Transverse colon (tissue), 4 donors: ENCODE measurements around the gene UVRAG. TPM values are rescaled to one million over a fixed set of nuclear protein-coding genes. Genes with fewer than 3 reads are reported as not detected.

Experiments used
- DNase-seq: peaks from one replicate; pipeline ENCODE4 v3.0.0-alpha.2; 2019
- H3K27ac ChIP-seq, 4 donors: fragments of 200-600 bp; sonication (generic); 2 replicates each; pipeline ENCODE4 v1.5.1; 2016 to 2018; ENCODE audit warnings: inconsistent platforms in 4 of 4
- H3K27me3 ChIP-seq: fragments of 200-600 bp; sonication (generic); 2 replicates; pipeline ENCODE4 v1.5.1; 2017; ENCODE audit warnings: inconsistent platforms
- H3K36me3 ChIP-seq, 4 donors: fragments of 200-600 bp; sonication (generic); 2 replicates each; pipeline ENCODE4 v1.5.1; 2017 to 2019; ENCODE audit warnings: inconsistent platforms in 4 of 4
- H3K4me1 ChIP-seq, 4 donors: fragments of 200-600 bp; sonication (generic); 2 replicates each; pipeline ENCODE4 v1.5.1; 2017 to 2020; ENCODE audit warnings: inconsistent platforms in 4 of 4
- H3K4me3 ChIP-seq, 4 donors: fragments of 200-600 bp; sonication (generic); 1 replicate in 1 of 4; 2 replicates in 3 of 4; pipeline versions ENCODE4 v1.5.1 to v1.6.1; 2017 to 2019; ENCODE audit warnings: inconsistent platforms in 4 of 4
- H3K9me3 ChIP-seq, 2 donors: fragments of 200-600 bp; sonication (generic); 2 replicates each; pipeline ENCODE4 v1.5.1; 2017 to 2019; ENCODE audit warnings: inconsistent platforms in 2 of 2
- CTCF ChIP-seq, 5 experiments: fragments of 200-600 bp in 3 of 5; fragments of 450-650 bp in 2 of 5; sonication (generic) in 3 of 5; IDR thresholded peaks; 1 replicate in 2 of 5; 2 replicates in 3 of 5; pipeline ENCODE4 v1.5.1; 2016 to 2017; ENCODE audit warnings: antibody characterized with exemption in 5 of 5, inconsistent platforms in 3 of 5, mild to moderate bottlenecking in 2 of 5, moderate library complexity in 1 of 5
- EP300 ChIP-seq: sonication (generic); formaldehyde crosslinking; IDR thresholded peaks from one replicate; pipeline ENCODE4 v1.6.1; 2017; ENCODE audit warnings: antibody characterized with exemption, low read depth
- POLR2A ChIP-seq: fragments of 450-650 bp; IDR thresholded peaks from one replicate; pipeline ENCODE4 v1.6.1; 2016; ENCODE audit warnings: antibody characterized with exemption, mild to moderate bottlenecking, moderate library complexity
- POLR2AphosphoS5 ChIP-seq, 3 donors: sonication (generic); formaldehyde crosslinking; IDR thresholded peaks; one replicate each; pipeline ENCODE4 v1.6.1; 2016; ENCODE audit warnings: antibody characterized with exemption in 3 of 3
- WGBS, 2 donors: methylation state at CpG; one replicate each; pipeline ENCODE4 v1.1.5; 2018; ENCODE audit warnings: low coverage in 1 of 2; 5-methylcytosine and 5-hydroxymethylcytosine counted together
- in situ Hi-C, 4 donors: fragments of 200-750 bp; cut with MboI; loops; one replicate each; pipeline versions ENCODE4 v1.15.0 to v1.15.1; 2017; ENCODE audit warnings: low sequenced_read_pairs in 3 of 4, low pct_ligation_motif_present in 1 of 4, low pct_unique_long_range_greater_than_20kb in 1 of 4
- intact Hi-C: fragments of 100-400 bp; cut with DNase I; formaldehyde crosslinking; loops from one replicate; pipeline ENCODE4 v1.15.1; 2023; ENCODE audit warnings: low total_unique reads
- total RNA-seq, 4 donors: library from RNA; depleted of rRNA; stranded (reverse); fragments of >200 nt; gene quantifications; one replicate each; pipeline ENCODE4 v1.1.0, GENCODE V29; 2016

The UVRAG gene
- total RNA-seq, 4 donors from 2014 or later, result 12.7 to 34.6 (median 19.3) TPM

- intact Hi-C loops (no loop called here), in situ Hi-C loops (loop anchor here in 2 of 4 donors (10.0 kb wide), 1 partner anchor 265 kb away; no protein-coding TSS in a partner anchor)
- Histone ChIP-seq H3K36me3 (no peaks in the 10 kb centered on the region), H3K9me3 (no peaks in the 10 kb centered on the region), H3K27me3 (no peaks in the 10 kb centered on the region), H3K4me3 (no peak overlapping the region), H3K4me1 (peaks cover 0 to 5% (median 0%) of the 10 kb centered on the region in 4 donors), H3K27ac (no peak overlapping the region)
- TF ChIP-seq EP300 (no peak), CTCF (IDR thresholded peaks at IDR 0.05) (no peak), POLR2AphosphoS5 (IDR thresholded peaks at IDR 0.05) (no peak), POLR2A (no peak)
- 84% methylated on average over 10 of the region's 14 CpGs; no CpG with 5 or more reads in 1 of the 2 donors for WGBS, 2 donors
- DNase-seq, result no peak
Measured at GRCh38 chr11:76159303-76159937, 344.4 kb downstream of the UVRAG start.

GRCh38 chr11:76159983-76160661 lies 345.1 kb downstream of the UVRAG start:
- intact Hi-C loops (loop anchor here (5.0 kb wide), 1 partner anchor 363 kb away; no protein-coding TSS in a partner anchor), in situ Hi-C loops (loop anchor here in 2 of 4 donors (10.0 kb wide), 1 partner anchor 265 kb away; no protein-coding TSS in a partner anchor)
- no peak overlapping the region for H3K27ac ChIP-seq
- no peaks in the 10 kb centered on the region for H3K36me3 ChIP-seq
- no peaks in the 10 kb centered on the region for H3K9me3 ChIP-seq
- H3K4me1 ChIP-seq, result peaks cover 0 to 5% (median 0%) of the 10 kb centered on the region in 4 donors
- TF ChIP-seq CTCF (IDR thresholded peaks at IDR 0.05) (no peak), POLR2AphosphoS5 (IDR thresholded peaks at IDR 0.05) (no peak)
- no peak overlapping the region for H3K4me3 ChIP-seq
- H3K27me3 ChIP-seq, result no peaks in the 10 kb centered on the region
- DNase-seq, result no peak
- WGBS, 2 donors, result 73 to 80% methylated on average over 6 to 14 of the region's 14 CpGs

- H3K27ac ChIP-seq, result no peak overlapping the region
- TF ChIP-seq POLR2A (no peak), EP300 (no peak), CTCF (IDR thresholded peaks at IDR 0.05) (no peak), POLR2AphosphoS5 (IDR thresholded peaks at IDR 0.05) (no peak)
- intact Hi-C loops (loop anchor here (5.0 kb wide), 1 partner anchor 364 kb away; no protein-coding TSS in a partner anchor), in situ Hi-C loops (no loop called here)
- peaks cover 0 to 5% (median 0%) of the 10 kb centered on the region in 4 donors for H3K4me1 ChIP-seq
- no peak overlapping the region for H3K4me3 ChIP-seq
- H3K36me3 ChIP-seq, result no peaks in the 10 kb centered on the region
- no peaks in the 10 kb centered on the region for H3K27me3 ChIP-seq
- no peak for DNase-seq
- 84% methylated on average over 8 of the region's 8 CpGs; no CpG with 5 or more reads in 1 of the 2 donors for WGBS, 2 donors
- no peaks in the 10 kb centered on the region for H3K9me3 ChIP-seq
Measured at GRCh38 chr11:76160856-76161255, 345.8 kb downstream of the UVRAG start.

- Histone ChIP-seq H3K4me3 (peak overlapping the region in 1 of 4 donors; percentile 7), H3K4me1 (peaks cover 0 to 5% (median 0%) of the 10 kb centered on the region in 4 donors), H3K9me3 (no peaks in the 10 kb centered on the region), H3K27me3 (no peaks in the 10 kb centered on the region), H3K27ac (no peak overlapping the region), H3K36me3 (no peaks in the 10 kb centered on the region)
- intact Hi-C loops, result loop anchor here (5.0 kb wide), 1 partner anchor 364 kb away; no protein-coding TSS in a partner anchor
- in situ Hi-C loops, result no loop called here
- no peak for DNase-seq
- TF ChIP-seq POLR2A (no peak), POLR2AphosphoS5 (IDR thresholded peaks at IDR 0.05) (no peak), CTCF (IDR thresholded peaks at IDR 0.05) (no peak), EP300 (no peak)
- 45% methylated on average over 14 of the region's 24 CpGs; no CpG with 5 or more reads in 1 of the 2 donors for WGBS, 2 donors
Measured at GRCh38 chr11:76161261-76161961, 346.4 kb downstream of the UVRAG start.
